CD8-positive, alpha-beta memory T cell (primary cell): Measurements from ENCODE around the gene NIP7. TPM values are rescaled to one million over a fixed set of nuclear protein-coding genes. Genes with fewer than 3 reads are reported as not detected.

Experiments
- CTCF ChIA-PET: fragments of 350-600 bp; sonication (Branson Sonifier 250); formaldehyde crosslinking; loops from one replicate; lab custom pipeline; 2021; ENCODE audit warnings: antibody characterized with exemption; lab: Charles Lee
- POLR2A ChIA-PET: fragments of 350-600 bp; sonication (Branson Sonifier 250); formaldehyde crosslinking; loops from one replicate; lab custom pipeline; 2021; ENCODE audit warnings: antibody characterized with exemption; lab: Charles Lee
- DNase-seq, 5 donors: peaks; one replicate each; pipeline versions ENCODE4 v3.0.0 to v3.0.0-alpha.2; 2020 to 2022; ENCODE audit warnings: mixed read lengths in 1 of 5
- H3K27ac ChIP-seq: one replicate; pipeline ENCODE4 v1.7.0; 2013; ENCODE audit warnings: low read depth, mild to moderate bottlenecking, low read length, moderate library complexity
- H3K27me3 ChIP-seq: 2 replicates; pipeline ENCODE4 v1.7.0; 2013; ENCODE audit warnings: low read length, mild to moderate bottlenecking; ENCODE audit not compliant: insufficient read depth, poor library complexity, severe bottlenecking
- H3K36me3 ChIP-seq: 2 replicates; pipeline ENCODE4 v1.7.0; 2013; ENCODE audit warnings: mild to moderate bottlenecking, low read length, moderate library complexity; ENCODE audit not compliant: insufficient read depth
- H3K4me1 ChIP-seq: 2 replicates; pipeline ENCODE4 v1.7.0; 2013; ENCODE audit warnings: mild to moderate bottlenecking, low read length, moderate library complexity; ENCODE audit not compliant: insufficient read depth
- H3K4me3 ChIP-seq: 2 replicates; pipeline ENCODE4 v1.7.0; 2013; ENCODE audit warnings: mild to moderate bottlenecking, low read length
- H3K9me3 ChIP-seq: 2 replicates; pipeline ENCODE4 v1.7.0; 2013; ENCODE audit warnings: mild to moderate bottlenecking, low read length
- H3K27ac Mint-ChIP-seq, 8 donors: one replicate each; pipeline ENCODE4 v1.8.0; 2020 to 2021; ENCODE audit warnings: mixed read lengths in 8 of 8, mild to moderate bottlenecking in 6 of 8, inconsistent platforms in 3 of 8, moderate library complexity in 3 of 8
- H3K27me3 Mint-ChIP-seq, 2 donors: one replicate each; pipeline ENCODE4 v1.8.0; 2020 to 2021; ENCODE audit warnings: mixed read lengths in 2 of 2, mild to moderate bottlenecking in 1 of 2, moderate library complexity in 1 of 2
- H3K36me3 Mint-ChIP-seq, 3 donors: one replicate each; pipeline ENCODE4 v1.8.0; 2020 to 2021; ENCODE audit warnings: mixed read lengths in 3 of 3, inconsistent platforms in 1 of 3, mild to moderate bottlenecking in 1 of 3
- H3K4me1 Mint-ChIP-seq, 3 donors: one replicate each; pipeline ENCODE4 v1.8.0; 2020 to 2021; ENCODE audit warnings: mixed read lengths in 3 of 3, inconsistent platforms in 1 of 3, mild to moderate bottlenecking in 1 of 3
- H3K4me3 Mint-ChIP-seq, 7 donors: one replicate each; pipeline ENCODE4 v1.8.0; 2020 to 2021; ENCODE audit warnings: mixed read lengths in 7 of 7, mild to moderate bottlenecking in 6 of 7, moderate library complexity in 4 of 7, inconsistent platforms in 2 of 7
- H3K9me3 Mint-ChIP-seq, 5 donors: one replicate each; pipeline ENCODE4 v1.8.0; 2020 to 2022; ENCODE audit warnings: mixed read lengths in 5 of 5, mild to moderate bottlenecking in 3 of 5, moderate library complexity in 2 of 5, inconsistent platforms in 1 of 5
- polyA plus RNA-seq: library from polyadenylated mRNA; unstranded; fragments of 300-500 nt; fragmentation: Illumina TruSeq; gene quantifications from one replicate; pipeline ENCODE4 v1.2.3, GENCODE V29; 2021
- total RNA-seq, 2 experiments: library from RNA; stranded (reverse); gene quantifications; one replicate each; pipeline ENCODE4 v1.2.3, GENCODE V29; 2021

Gene NIP7
- total and polyA plus RNA-seq, 3 experiments from 2014 or later = 23.7 to 80.1 (median 73.8) TPM

- no peak for DNase-seq
- CTCF ChIA-PET = interaction anchor here (1.6 kb wide), 1 partner anchor 13 kb away, joined by 5 read pairs; no protein-coding TSS in a partner anchor
- H3K27me3 ChIP-seq = no peaks in the 10 kb centered on the region
- no peak overlapping the region for H3K4me3 ChIP-seq
- H3K4me1 Mint-ChIP-seq = peaks cover 34 to 45% (median 37%) of the 10 kb centered on the region in 3 donors
- H3K36me3 ChIP-seq = peaks cover 26% of the 10 kb centered on the region
- H3K27me3 Mint-ChIP-seq = no peaks in the 10 kb centered on the region
- H3K27ac Mint-ChIP-seq = peak overlapping the region in 7 of 8 donors; percentile 10 to 83 (median 52)
- H3K9me3 ChIP-seq = no peaks in the 10 kb centered on the region
- H3K36me3 Mint-ChIP-seq = peaks cover 0 to 69% (median 15%) of the 10 kb centered on the region in 3 donors
- peak overlapping the region in 2 of 7 donors; percentile 33 to 56 for H3K4me3 Mint-ChIP-seq
- no peak overlapping the region for H3K27ac ChIP-seq
- POLR2A ChIA-PET = interaction anchor here (1.2 kb wide), 1 partner anchor 42 kb away, joined by 3 read pairs; no protein-coding TSS in a partner anchor
- H3K9me3 Mint-ChIP-seq = no peaks in the 10 kb centered on the region
- H3K4me1 ChIP-seq = peaks cover 24% of the 10 kb centered on the region
These were observed 42.8 kb downstream of the NIP7 start for GRCh38 chr16:69382421-69382820.

- H3K36me3 Mint-ChIP-seq = peaks cover 0 to 46% (median 6%) of the 10 kb centered on the region in 3 donors
- peaks cover 24% of the 10 kb centered on the region for H3K4me1 ChIP-seq
- H3K4me3 ChIP-seq = peak overlapping the region; percentile 57
- no peaks in the 10 kb centered on the region for H3K27me3 ChIP-seq
- no peaks in the 10 kb centered on the region for H3K27me3 Mint-ChIP-seq
- no peak for DNase-seq
- peaks cover 31 to 38% (median 37%) of the 10 kb centered on the region in 3 donors for H3K4me1 Mint-ChIP-seq
- peaks cover 18% of the 10 kb centered on the region for H3K36me3 ChIP-seq
- no peaks in the 10 kb centered on the region for H3K9me3 Mint-ChIP-seq
- peak overlapping the region; percentile 91 to 99 (median 94) for H3K27ac Mint-ChIP-seq
- H3K9me3 ChIP-seq = no peaks in the 10 kb centered on the region
- CTCF ChIA-PET = interaction anchor here (0.8 to 1.6 kb wide), 4 partner anchors 15 to 267 kb away, joined by 3 to 4 read pairs (median 3); no protein-coding TSS in a partner anchor
- peak overlapping the region; percentile 84 for H3K27ac ChIP-seq
- POLR2A ChIA-PET = interaction anchor here (0.6 to 1.9 kb wide), 3 partner anchors 45 to 1148 kb away, joined by 3 to 5 read pairs (median 3); partner anchors contain the start of gene PDF
- H3K4me3 Mint-ChIP-seq = peak overlapping the region; percentile 84 to 97 (median 88)
These were observed 45.4 kb downstream of the NIP7 start for GRCh38 chr16:69384974-69385373.

GRCh38 chr16:69386596-69386995 lies 47.0 kb downstream of the NIP7 start:
- POLR2A ChIA-PET = interaction anchor here (1.0 kb wide), 1 partner anchor 10 kb away, joined by 7 read pairs; no protein-coding TSS in a partner anchor
- CTCF ChIA-PET = interaction anchor here (0.9 to 1.4 kb wide), 2 partner anchors 9 kb away, joined by 3 to 10 read pairs; no protein-coding TSS in a partner anchor
- H3K27ac ChIP-seq = peak overlapping the region; percentile 84
- peaks cover 24% of the 10 kb centered on the region for H3K4me1 ChIP-seq
- Mint-ChIP-seq H3K9me3 (no peaks in the 10 kb centered on the region), H3K4me1 (peaks cover 31 to 38% (median 37%) of the 10 kb centered on the region in 3 donors), H3K27ac (peak overlapping the region in 6 of 8 donors; percentile 29 to 96 (median 92)), H3K27me3 (no peaks in the 10 kb centered on the region), H3K36me3 (peaks cover 0 to 31% (median 6%) of the 10 kb centered on the region in 3 donors), H3K4me3 (peak overlapping the region; percentile 84 to 97 (median 91))
- H3K9me3 ChIP-seq = no peaks in the 10 kb centered on the region
- H3K36me3 ChIP-seq = peaks cover 12% of the 10 kb centered on the region
- no peak overlapping the region for H3K4me3 ChIP-seq
- H3K27me3 ChIP-seq = no peaks in the 10 kb centered on the region
- no peak for DNase-seq

Other genes with a start within 250 kb of the NIP7 start
- gene HAS3, start 234.1 kb upstream of the NIP7 start, total RNA-seq = under 1 TPM; 0.55 to 0.62 TPM
- 0.07 TPM for gene HAS3, start 234.1 kb upstream of the NIP7 start, polyA plus RNA-seq
- gene CHTF8, start 207.2 kb upstream of the NIP7 start, total RNA-seq = 100 to 1,000 TPM; 141 to 149 TPM
- 181 TPM for gene CHTF8, start 207.2 kb upstream of the NIP7 start, polyA plus RNA-seq
- 100 to 1,000 TPM; 150 to 155 TPM for gene UTP4, start 207.1 kb upstream of the NIP7 start, total RNA-seq
- 59.0 TPM for gene UTP4, start 207.1 kb upstream of the NIP7 start, polyA plus RNA-seq
- 10 to 100 TPM; 13.6 to 14.9 TPM for gene SNTB2, start 152.6 kb upstream of the NIP7 start, total RNA-seq
- gene SNTB2, start 152.6 kb upstream of the NIP7 start, polyA plus RNA-seq = 28.2 TPM
- gene VPS4A, start 28.4 kb upstream of the NIP7 start, total RNA-seq = 10 to 100 TPM; 35.7 to 35.9 TPM
- 48.1 TPM for gene VPS4A, start 28.4 kb upstream of the NIP7 start, polyA plus RNA-seq
- gene PDF, start 9.2 kb upstream of the NIP7 start, total RNA-seq = 10 to 100 TPM; 29.1 to 34.9 TPM
- 17.4 TPM for gene PDF, start 9.2 kb upstream of the NIP7 start, polyA plus RNA-seq
- 10 to 100 TPM; 38.1 to 40.0 TPM for gene COG8, start 208 bp upstream of the NIP7 start, total RNA-seq
- gene COG8, start 208 bp upstream of the NIP7 start, polyA plus RNA-seq = 42.3 TPM
- gene TMED6, start 12.0 kb downstream of the NIP7 start, total RNA-seq = 1 to 10 TPM in 1 of 2 experiments, under 1 TPM in 1; 0.80 to 1.4 TPM
- gene TMED6, start 12.0 kb downstream of the NIP7 start, polyA plus RNA-seq = not detected
- gene TERF2, start 46.2 kb downstream of the NIP7 start, total RNA-seq = 10 to 100 TPM; 55.4 to 60.6 TPM
- gene TERF2, start 46.2 kb downstream of the NIP7 start, polyA plus RNA-seq = 29.5 TPM
- gene CYB5B, start 84.8 kb downstream of the NIP7 start, total RNA-seq = 100 to 1,000 TPM; 152 to 153 TPM
- gene CYB5B, start 84.8 kb downstream of the NIP7 start, polyA plus RNA-seq = 115 TPM
- gene NFAT5, start 226.2 kb downstream of the NIP7 start, total RNA-seq = 10 to 100 TPM; 39.0 to 41.0 TPM
- 11.3 TPM for gene NFAT5, start 226.2 kb downstream of the NIP7 start, polyA plus RNA-seq